Vagina (tissue), 2 donors: Measurements from ENCODE around the gene PASK.

Source experiments
- POLR2A ChIP-seq, 2 donors: fragments of 450-650 bp; IDR thresholded peaks; one replicate each; pipeline ENCODE4 v1.6.1; 2017; ENCODE audit warnings: antibody characterized with exemption in 2 of 2, mild to moderate bottlenecking in 2 of 2, moderate library complexity in 2 of 2
- TF ChIP-seq, protein P1 (sequence below), 3 experiments: fragments of 450-650 bp in 2 of 3; fragments of 200-600 bp in 1 of 3; sonication (generic) in 1 of 3; IDR thresholded peaks; one replicate each; pipeline ENCODE4 v1.5.1; 2017 to 2019; ENCODE audit warnings: antibody characterized with exemption in 3 of 3, mild to moderate bottlenecking in 2 of 3, moderate library complexity in 2 of 3

DNA sequence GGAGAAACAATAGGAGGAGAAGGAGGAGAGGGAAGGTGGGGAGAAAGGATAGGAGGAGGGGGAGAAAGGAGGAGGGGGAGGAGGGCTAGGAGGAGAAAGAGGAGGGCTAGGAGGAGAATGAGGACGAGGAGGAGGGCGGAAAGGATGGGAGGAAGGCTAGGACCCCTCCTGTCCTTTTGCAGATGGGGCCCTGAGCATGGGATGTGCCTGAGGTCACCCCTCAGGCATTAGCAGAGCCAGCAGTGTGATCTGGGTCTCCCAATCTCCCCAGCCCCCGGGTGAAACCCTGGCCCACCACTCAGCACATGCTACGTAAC is 38.6 kb upstream of the PASK start:
- no peak for TF ChIP-seq POLR2A (IDR thresholded peaks at IDR 0.05)
- TF ChIP-seq, protein P1, sequence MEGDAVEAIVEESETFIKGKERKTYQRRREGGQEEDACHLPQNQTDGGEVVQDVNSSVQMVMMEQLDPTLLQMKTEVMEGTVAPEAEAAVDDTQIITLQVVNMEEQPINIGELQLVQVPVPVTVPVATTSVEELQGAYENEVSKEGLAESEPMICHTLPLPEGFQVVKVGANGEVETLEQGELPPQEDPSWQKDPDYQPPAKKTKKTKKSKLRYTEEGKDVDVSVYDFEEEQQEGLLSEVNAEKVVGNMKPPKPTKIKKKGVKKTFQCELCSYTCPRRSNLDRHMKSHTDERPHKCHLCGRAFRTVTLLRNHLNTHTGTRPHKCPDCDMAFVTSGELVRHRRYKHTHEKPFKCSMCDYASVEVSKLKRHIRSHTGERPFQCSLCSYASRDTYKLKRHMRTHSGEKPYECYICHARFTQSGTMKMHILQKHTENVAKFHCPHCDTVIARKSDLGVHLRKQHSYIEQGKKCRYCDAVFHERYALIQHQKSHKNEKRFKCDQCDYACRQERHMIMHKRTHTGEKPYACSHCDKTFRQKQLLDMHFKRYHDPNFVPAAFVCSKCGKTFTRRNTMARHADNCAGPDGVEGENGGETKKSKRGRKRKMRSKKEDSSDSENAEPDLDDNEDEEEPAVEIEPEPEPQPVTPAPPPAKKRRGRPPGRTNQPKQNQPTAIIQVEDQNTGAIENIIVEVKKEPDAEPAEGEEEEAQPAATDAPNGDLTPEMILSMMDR (IDR thresholded peaks at IDR 0.05), result no peak
